ENCODE data around the gene DDX55. TPM values are rescaled to one million over a fixed set of nuclear protein-coding genes. Genes with fewer than 3 reads are reported as not detected.

Gene DDX55
- polyA plus RNA-seq, 1 donor (not counting 4 experiments of a cell fraction or from before 2014, with no cell fraction given) = 25.7 TPM

DNA sequence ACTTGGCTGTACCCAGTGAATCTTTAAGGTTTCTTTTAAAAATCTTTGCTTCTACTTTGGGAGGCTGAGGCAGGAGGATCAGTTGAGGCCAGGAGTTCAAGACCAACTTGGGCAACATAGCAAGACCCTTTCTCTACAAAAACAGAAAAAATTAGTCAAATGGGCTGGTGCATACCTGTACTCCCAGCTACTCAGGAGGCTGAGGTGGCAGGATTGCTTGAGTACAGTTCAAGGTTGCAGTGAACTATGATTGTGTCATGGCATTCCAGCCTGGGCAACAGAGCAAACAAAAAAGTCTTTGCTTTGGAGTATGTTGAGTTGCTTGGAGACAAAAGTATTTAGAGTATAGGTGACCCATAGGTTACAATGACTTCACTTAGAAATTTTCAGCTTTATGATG is 6.2 kb upstream of the DDX55 start:
- Histone ChIP-seq H3K9me1 (ENCODE audit: control insufficient read depth, extremely low read depth, insufficient read depth, low read length) (peaks cover 2% of the 10 kb centered on the region), H3K4me3 (ENCODE audit: control insufficient read depth in 2 of 3, extremely low read depth in 1 of 3, insufficient read depth in 2 of 3, low read depth in 1 of 3, low read length in 3 of 3) (no peak overlapping the region), H3K27ac (ENCODE audit: control insufficient read depth, insufficient read depth, low read length) (no peak overlapping the region), H3K9me3 (ENCODE audit: control insufficient read depth, low read depth, low read length) (no peaks in the 10 kb centered on the region), H3K36me3 (ENCODE audit: control insufficient read depth in 2 of 2, extremely low read depth in 1 of 2, insufficient read depth in 2 of 2, low read length in 2 of 2) (peaks cover 8 to 26% of the 10 kb centered on the region in 2 experiments), H2AFZ (ENCODE audit: control insufficient read depth, low read length) (no peak overlapping the region), H3K27me3 (ENCODE audit: control insufficient read depth, extremely low read depth, insufficient read depth, low read length) (no peaks in the 10 kb centered on the region), H3K79me2 (ENCODE audit: control insufficient read depth, insufficient read depth, low read length) (peaks cover 49% of the 10 kb centered on the region), H3K9ac (ENCODE audit: control insufficient read depth, extremely low read depth, insufficient read depth, low read length) (no peak overlapping the region), H3K4me1 (ENCODE audit: control insufficient read depth, extremely low read depth, insufficient read depth, low read length) (no peaks in the 10 kb centered on the region), H4K20me1 (ENCODE audit: control insufficient read depth, extremely low read depth, insufficient read depth, low read length) (peaks cover 7% of the 10 kb centered on the region), H3K4me2 (ENCODE audit: control insufficient read depth, extremely low read depth, insufficient read depth, low read depth, low read length) (no peak overlapping the region)
- TF ChIP-seq, protein P1, sequence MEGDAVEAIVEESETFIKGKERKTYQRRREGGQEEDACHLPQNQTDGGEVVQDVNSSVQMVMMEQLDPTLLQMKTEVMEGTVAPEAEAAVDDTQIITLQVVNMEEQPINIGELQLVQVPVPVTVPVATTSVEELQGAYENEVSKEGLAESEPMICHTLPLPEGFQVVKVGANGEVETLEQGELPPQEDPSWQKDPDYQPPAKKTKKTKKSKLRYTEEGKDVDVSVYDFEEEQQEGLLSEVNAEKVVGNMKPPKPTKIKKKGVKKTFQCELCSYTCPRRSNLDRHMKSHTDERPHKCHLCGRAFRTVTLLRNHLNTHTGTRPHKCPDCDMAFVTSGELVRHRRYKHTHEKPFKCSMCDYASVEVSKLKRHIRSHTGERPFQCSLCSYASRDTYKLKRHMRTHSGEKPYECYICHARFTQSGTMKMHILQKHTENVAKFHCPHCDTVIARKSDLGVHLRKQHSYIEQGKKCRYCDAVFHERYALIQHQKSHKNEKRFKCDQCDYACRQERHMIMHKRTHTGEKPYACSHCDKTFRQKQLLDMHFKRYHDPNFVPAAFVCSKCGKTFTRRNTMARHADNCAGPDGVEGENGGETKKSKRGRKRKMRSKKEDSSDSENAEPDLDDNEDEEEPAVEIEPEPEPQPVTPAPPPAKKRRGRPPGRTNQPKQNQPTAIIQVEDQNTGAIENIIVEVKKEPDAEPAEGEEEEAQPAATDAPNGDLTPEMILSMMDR (optimal IDR thresholded peaks at IDR 0.05 in 1 of 3, IDR thresholded peaks at IDR 0.05 in 1 of 3, conservative IDR thresholded peaks at IDR 0.05 in 1 of 3; ENCODE audit: extremely low read depth in 1 of 3, insufficient read depth in 2 of 3, low read length in 3 of 3) = no peak
- TF ChIP-seq EZH2 (IDR thresholded peaks at IDR 0.05; ENCODE audit: low read length) = no peak
- DNase-seq (ENCODE audit: low read depth, low spot score) (no peak), FAIRE-seq (no peak)
- dilution Hi-C loops (cut with MboI; ENCODE audit: extremely low pct_ligation_motif_present, low sequenced_read_pairs) = no loop called here

DNA sequence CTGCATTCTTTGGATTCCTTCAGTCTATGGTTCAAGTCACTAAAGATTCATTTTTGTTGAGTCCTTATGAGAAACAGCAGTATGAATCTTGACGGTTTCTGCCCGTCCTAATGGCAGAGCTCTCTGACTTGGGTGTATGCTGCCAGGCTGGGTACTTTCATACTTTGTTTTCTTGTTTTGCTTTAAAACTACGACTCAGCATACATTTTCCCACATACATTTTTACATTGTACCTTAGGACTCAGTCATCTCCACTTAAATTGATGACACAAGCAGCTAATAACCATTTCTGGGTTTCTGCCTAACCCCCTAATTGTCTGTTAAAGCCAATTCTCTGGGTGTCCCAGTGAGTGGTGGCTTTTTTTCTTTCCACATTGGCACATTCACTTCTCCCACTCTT is 4.8 kb upstream of the DDX55 start:
- no peak for TF ChIP-seq EZH2 (IDR thresholded peaks at IDR 0.05; ENCODE audit: low read length)
- TF ChIP-seq, protein P1 (optimal IDR thresholded peaks at IDR 0.05 in 1 of 3, IDR thresholded peaks at IDR 0.05 in 1 of 3, conservative IDR thresholded peaks at IDR 0.05 in 1 of 3; ENCODE audit: extremely low read depth in 1 of 3, insufficient read depth in 2 of 3, low read length in 3 of 3) = no peak
- H4K20me1 ChIP-seq (ENCODE audit: control insufficient read depth, extremely low read depth, insufficient read depth, low read length) = peaks cover 3% of the 10 kb centered on the region
- FAIRE-seq (no peak), DNase-seq (ENCODE audit: low read depth, low spot score) (no peak)
- no peaks in the 10 kb centered on the region for H3K9me3 ChIP-seq (ENCODE audit: control insufficient read depth, low read depth, low read length)
- H3K4me1 ChIP-seq (ENCODE audit: control insufficient read depth, extremely low read depth, insufficient read depth, low read length) = peaks cover 3% of the 10 kb centered on the region
- H3K27ac ChIP-seq (ENCODE audit: control insufficient read depth, insufficient read depth, low read length) = no peak overlapping the region
- dilution Hi-C loops (cut with MboI; ENCODE audit: extremely low pct_ligation_motif_present, low sequenced_read_pairs) = no loop called here
- no peak overlapping the region for H3K4me2 ChIP-seq (ENCODE audit: control insufficient read depth, extremely low read depth, insufficient read depth, low read depth, low read length)
- no peak overlapping the region for H3K9ac ChIP-seq (ENCODE audit: control insufficient read depth, extremely low read depth, insufficient read depth, low read length)
- H3K79me2 ChIP-seq (ENCODE audit: control insufficient read depth, insufficient read depth, low read length) = peaks cover 43% of the 10 kb centered on the region
- H3K27me3 ChIP-seq (ENCODE audit: control insufficient read depth, extremely low read depth, insufficient read depth, low read length) = no peaks in the 10 kb centered on the region
- H3K4me3 ChIP-seq (ENCODE audit: control insufficient read depth in 2 of 3, extremely low read depth in 1 of 3, insufficient read depth in 2 of 3, low read depth in 1 of 3, low read length in 3 of 3) = no peak overlapping the region
- no peak overlapping the region for H2AFZ ChIP-seq (ENCODE audit: control insufficient read depth, low read length)
- peaks cover under 1% of the 10 kb centered on the region for H3K9me1 ChIP-seq (ENCODE audit: control insufficient read depth, extremely low read depth, insufficient read depth, low read length)
- H3K36me3 ChIP-seq (ENCODE audit: control insufficient read depth in 2 of 2, extremely low read depth in 1 of 2, insufficient read depth in 2 of 2, low read length in 2 of 2) = peaks cover 4 to 15% of the 10 kb centered on the region in 2 experiments
